Naive thymus-derived CD8-positive, alpha-beta T cell (primary cell): ENCODE data around the gene POLR3H. TPM values are rescaled to one million over a fixed set of nuclear protein-coding genes. Genes with fewer than 3 reads are reported as not detected.

ENCODE experiments used
- ATAC-seq, 2 donors: fragments of 150-1000 bp; cut with Tn5 transposase in 1 of 2; sonication (Bioruptor Pico), chemical (Tn5 transposase) in 1 of 2; 1 replicate in 1 of 2; 2 replicates in 1 of 2; pipeline ENCODE4 v1.10.0; 2021; ENCODE audit warnings: mild to moderate bottlenecking in 2 of 2, moderate library complexity in 2 of 2
- POLR2A ChIA-PET: fragments of 350-600 bp; sonication (Branson Sonifier 250); formaldehyde crosslinking; loops from one replicate; lab custom pipeline; 2021; ENCODE audit warnings: antibody characterized with exemption; lab: Charles Lee
- DNase-seq, 10 donors: peaks; one replicate each; pipeline versions ENCODE4 v3.0.0 to v3.0.0-alpha.2; 2020 to 2022
- H3K27ac Mint-ChIP-seq, 10 donors: one replicate each; pipeline ENCODE4 v1.8.0; 2020 to 2022; ENCODE audit warnings: mild to moderate bottlenecking in 10 of 10, mixed read lengths in 10 of 10, moderate library complexity in 4 of 10, inconsistent platforms in 1 of 10
- H3K27me3 Mint-ChIP-seq, 5 donors: one replicate each; pipeline ENCODE4 v1.8.0; 2021 to 2022; ENCODE audit warnings: mixed read lengths in 5 of 5
- H3K36me3 Mint-ChIP-seq, 3 donors: one replicate each; pipeline ENCODE4 v1.8.0; 2020 to 2022; ENCODE audit warnings: mixed read lengths in 3 of 3, mild to moderate bottlenecking in 2 of 3, inconsistent platforms in 1 of 3
- H3K4me1 Mint-ChIP-seq, 4 donors: one replicate each; pipeline ENCODE4 v1.8.0; 2021 to 2022; ENCODE audit warnings: mixed read lengths in 4 of 4
- H3K4me3 Mint-ChIP-seq, 10 donors: one replicate each; pipeline ENCODE4 v1.8.0; 2020 to 2022; ENCODE audit warnings: mild to moderate bottlenecking in 10 of 10, mixed read lengths in 10 of 10, moderate library complexity in 6 of 10, inconsistent platforms in 1 of 10
- H3K9me3 Mint-ChIP-seq, 9 donors: one replicate each; pipeline ENCODE4 v1.8.0; 2020 to 2022; ENCODE audit warnings: mixed read lengths in 9 of 9, mild to moderate bottlenecking in 3 of 9, inconsistent platforms in 1 of 9, moderate library complexity in 1 of 9
- polyA plus RNA-seq, 3 donors: library from polyadenylated mRNA; unstranded; fragments of 300-500 nt; fragmentation: Illumina TruSeq; gene quantifications; one replicate each; pipeline ENCODE4 v1.2.3, GENCODE V29; 2021
- total RNA-seq, 8 experiments: library from RNA in 2 of 8; stranded (reverse) in 2 of 8; gene quantifications; one replicate each; pipeline ENCODE4 v1.2.3 and lab custom pipeline; 2021 to 2026

The POLR3H gene
- total and polyA plus RNA-seq, 5 experiments from 2014 or later: 24.7 to 54.6 (median 30.9) TPM

GRCh38 chr22:41530890-41531714, 13.2 kb downstream of the POLR3H start:
- no peaks in the 10 kb centered on the region for H3K9me3 Mint-ChIP-seq
- peaks cover 3 to 53% (median 5%) of the 10 kb centered on the region in 3 donors for H3K36me3 Mint-ChIP-seq
- POLR2A ChIA-PET: interaction anchor here (1.1 kb wide), 1 partner anchor 10 kb away, joined by 3 read pairs; no protein-coding TSS in a partner anchor
- no peak overlapping the region for H3K4me3 Mint-ChIP-seq
- H3K27ac Mint-ChIP-seq: peak overlapping the region in 7 of 10 donors; percentile 32 to 77 (median 56)
- H3K4me1 Mint-ChIP-seq: peaks cover 6 to 13% (median 9%) of the 10 kb centered on the region in 4 donors
- DNase-seq (no peak), ATAC-seq (no peak)
- H3K27me3 Mint-ChIP-seq: no peaks in the 10 kb centered on the region

GRCh38 chr22:41528938-41529561, 15.2 kb downstream of the POLR3H start:
- H3K4me1 Mint-ChIP-seq: peaks cover 13 to 21% (median 19%) of the 10 kb centered on the region in 4 donors
- POLR2A ChIA-PET: interaction anchor here (1.5 kb wide), 1 partner anchor 116 kb away, joined by 3 read pairs; no protein-coding TSS in a partner anchor

GRCh38 chr22:41528132-41528766, 16.0 kb downstream of the POLR3H start:
- Mint-ChIP-seq H3K27ac (peak overlapping the region in 7 of 10 donors; percentile 18 to 63 (median 59)), H3K36me3 (peaks cover 3 to 49% (median 5%) of the 10 kb centered on the region in 3 donors), H3K4me1 (peaks cover 11 to 22% (median 20%) of the 10 kb centered on the region in 4 donors), H3K27me3 (no peaks in the 10 kb centered on the region), H3K9me3 (no peaks in the 10 kb centered on the region), H3K4me3 (no peak overlapping the region)
- DNase-seq: no peak
- ATAC-seq: no peak
- POLR2A ChIA-PET: interaction anchor here (1.5 to 2.4 kb wide), 3 partner anchors 116 to 124 kb away, joined by 3 to 9 read pairs (median 6); no protein-coding TSS in a partner anchor

More at GRCh38 chr22:41528938-41529561, 15.2 kb downstream of the POLR3H start:
- H3K27me3 Mint-ChIP-seq: no peaks in the 10 kb centered on the region
- H3K9me3 Mint-ChIP-seq: no peaks in the 10 kb centered on the region
- peaks cover 3 to 49% (median 5%) of the 10 kb centered on the region in 3 donors for H3K36me3 Mint-ChIP-seq
- H3K27ac Mint-ChIP-seq: peak overlapping the region in 8 of 10 donors; percentile 15 to 70 (median 34)
- H3K4me3 Mint-ChIP-seq: no peak overlapping the region
- ATAC-seq (no peak), DNase-seq (no peak)

GRCh38 chr22:41526830-41527799, 17.2 kb downstream of the POLR3H start:
- Mint-ChIP-seq H3K4me3 (no peak overlapping the region), H3K36me3 (peaks cover 3 to 49% (median 5%) of the 10 kb centered on the region in 3 donors), H3K9me3 (no peaks in the 10 kb centered on the region), H3K27me3 (no peaks in the 10 kb centered on the region), H3K27ac (peak overlapping the region; percentile 26 to 90 (median 80)), H3K4me1 (peaks cover 10 to 27% (median 21%) of the 10 kb centered on the region in 4 donors)
- DNase-seq: peak; percentile 52 to 78 (median 67)
- ATAC-seq: peak; percentile 63 to 65
- POLR2A ChIA-PET: interaction anchor here (0.6 to 2.4 kb wide), 4 partner anchors 117 to 226 kb away, joined by 3 to 9 read pairs (median 4); partner anchors contain the start of gene ZC3H7B

- no peak for ATAC-seq
- H3K9me3 Mint-ChIP-seq: no peaks in the 10 kb centered on the region
- H3K4me3 Mint-ChIP-seq: no peak overlapping the region
- peaks cover 10 to 27% (median 21%) of the 10 kb centered on the region in 4 donors for H3K4me1 Mint-ChIP-seq
- POLR2A ChIA-PET: interaction anchor here (0.8 to 2.4 kb wide), 3 partner anchors 116 to 148 kb away, joined by 3 to 9 read pairs (median 6); no protein-coding TSS in a partner anchor
- H3K27me3 Mint-ChIP-seq: no peaks in the 10 kb centered on the region
- H3K27ac Mint-ChIP-seq: peak overlapping the region in 9 of 10 donors; percentile 26 to 94 (median 84)
- H3K36me3 Mint-ChIP-seq: peaks cover 3 to 49% (median 5%) of the 10 kb centered on the region in 3 donors
- DNase-seq: no peak
Measured at GRCh38 chr22:41526226-41526829, 17.9 kb downstream of the POLR3H start.

- Mint-ChIP-seq H3K36me3 (peaks cover 3 to 45% (median 5%) of the 10 kb centered on the region in 3 donors), H3K9me3 (no peaks in the 10 kb centered on the region), H3K4me3 (peak overlapping the region in 1 of 10 donors; percentile 11), H3K27ac (peak overlapping the region in 9 of 10 donors; percentile 19 to 94 (median 89)), H3K4me1 (peaks cover 9 to 27% (median 21%) of the 10 kb centered on the region in 4 donors), H3K27me3 (no peaks in the 10 kb centered on the region)
- ATAC-seq (no peak), DNase-seq (no peak)
- POLR2A ChIA-PET: interaction anchor here (0.5 to 2.4 kb wide), 8 partner anchors 46 to 144 kb away, joined by 3 to 13 read pairs (median 6); partner anchors contain the start of genes ACO2, PHF5A and TEF
Measured at GRCh38 chr22:41525450-41526225, 18.6 kb downstream of the POLR3H start.

- Mint-ChIP-seq H3K27me3 (no peaks in the 10 kb centered on the region), H3K9me3 (no peaks in the 10 kb centered on the region), H3K27ac (peak overlapping the region in 9 of 10 donors; percentile 31 to 94 (median 89)), H3K4me1 (peaks cover 9 to 27% (median 21%) of the 10 kb centered on the region in 4 donors), H3K4me3 (peak overlapping the region in 7 of 10 donors; percentile 11 to 49 (median 38)), H3K36me3 (peaks cover 0 to 39% (median 5%) of the 10 kb centered on the region in 3 donors)
- POLR2A ChIA-PET: interaction anchor here (0.5 to 1.8 kb wide), 9 partner anchors 12 to 143 kb away, joined by 3 to 13 read pairs (median 4); partner anchors contain the start of genes ACO2, PHF5A, TEF and TOB2
- peak; percentile 88 to 97 for ATAC-seq
- DNase-seq: peak; percentile 45 to 89 (median 70)
Measured at GRCh38 chr22:41524809-41525449, 19.3 kb downstream of the POLR3H start.

GRCh38 chr22:41524251-41524661, 20.0 kb downstream of the POLR3H start:
- Mint-ChIP-seq H3K9me3 (no peaks in the 10 kb centered on the region), H3K27ac (peak overlapping the region in 8 of 10 donors; percentile 37 to 94 (median 90)), H3K27me3 (no peaks in the 10 kb centered on the region), H3K4me1 (peaks cover 9 to 27% (median 21%) of the 10 kb centered on the region in 4 donors), H3K4me3 (peak overlapping the region in 3 of 10 donors; percentile 11 to 49 (median 22)), H3K36me3 (peaks cover 0 to 36% (median 5%) of the 10 kb centered on the region in 3 donors)
- DNase-seq (no peak), ATAC-seq (no peak)
- POLR2A ChIA-PET: interaction anchor here (0.6 to 2.0 kb wide), 10 partner anchors 11 to 377 kb away, joined by 3 to 13 read pairs (median 4); partner anchors contain the start of genes ACO2, PHF5A, POLR3H and TEF

- ATAC-seq (no peak), DNase-seq (no peak)
- peaks cover 8 to 27% (median 21%) of the 10 kb centered on the region in 4 donors for H3K4me1 Mint-ChIP-seq
- H3K4me3 Mint-ChIP-seq: no peak overlapping the region
- peak overlapping the region in 9 of 10 donors; percentile 38 to 94 (median 89) for H3K27ac Mint-ChIP-seq
- H3K9me3 Mint-ChIP-seq: no peaks in the 10 kb centered on the region
- POLR2A ChIA-PET: interaction anchor here (0.6 to 2.0 kb wide), 5 partner anchors 20 to 376 kb away, joined by 3 to 13 read pairs (median 5); partner anchors contain the start of genes ACO2, PHF5A, POLR3H and TOB2
- H3K36me3 Mint-ChIP-seq: peaks cover 0 to 31% (median 2%) of the 10 kb centered on the region in 3 donors
- no peaks in the 10 kb centered on the region for H3K27me3 Mint-ChIP-seq
Measured at GRCh38 chr22:41523464-41524221, 20.6 kb downstream of the POLR3H start.
